Adrenal gland (tissue), 5 donors: ENCODE results near the gene KRTAP9-3.

Experiments used
- CTCF ChIP-seq, 6 experiments: fragments of 450-650 bp in 4 of 6; fragments of 200-600 bp in 2 of 6; sonication (generic) in 1 of 6; IDR thresholded peaks; 1 replicate in 5 of 6; 2 replicates in 1 of 6; pipeline versions ENCODE4 v1.5.1 to v1.8.0; 2016 to 2021; ENCODE audit warnings: antibody characterized with exemption in 6 of 6, mild to moderate bottlenecking in 2 of 6, moderate library complexity in 1 of 6
- POLR2A ChIP-seq, 2 donors: fragments of 450-650 bp; IDR thresholded peaks; one replicate each; pipeline ENCODE4 v1.6.1; 2017; ENCODE audit warnings: antibody characterized with exemption in 2 of 2, mild to moderate bottlenecking in 2 of 2, moderate library complexity in 1 of 2
- donor health status: DM: no; HTN: no; CAD: no.

GRCh38 chr17:41185001-41185400, 47.2 kb upstream of the KRTAP9-3 start:
- TF ChIP-seq CTCF (IDR thresholded peaks at IDR 0.05) (no peak), POLR2A (IDR thresholded peaks at IDR 0.05) (no peak)
